ENCODE data around the gene TLR7.
A peak's percentile ranks its signal among the peaks of the same experiment; 100 is the strongest.

TLR7 gene

GRCh38 chrX:12917753-12918152 is 50.9 kb downstream of the TLR7 start (continued):
- no peak for TF ChIP-seq BCL6B (tag by site-specific recombination; IDR thresholded peaks at IDR 0.05)
- TF ChIP-seq ZSCAN18 (tag by site-specific recombination; IDR thresholded peaks at IDR 0.05) = no peak

GRCh38 chrX:12919051-12919450 is 52.2 kb downstream of the TLR7 start:
- Histone ChIP-seq H3K9me3 (ENCODE audit: control insufficient read depth, insufficient read depth, low read depth, low read length) (no peaks in the 10 kb centered on the region), H3K36me3 (ENCODE audit: control insufficient read depth in 2 of 2, insufficient read depth in 1 of 2, low read length in 2 of 2) (no peaks in the 10 kb centered on the region), H3K27ac (ENCODE audit: extremely low read depth, low read depth, low read length) (no peak overlapping the region), H3K4me1 (ENCODE audit: control insufficient read depth, insufficient read depth, low read length) (no peaks in the 10 kb centered on the region), H3K4me3 (ENCODE audit: low read depth, low read length) (no peak overlapping the region)
- POLR2A ChIA-PET = no interaction called here
- TF ChIP-seq ZNF274 (IDR thresholded peaks at IDR 0.05; ENCODE audit: low read length) = no peak
- TF ChIP-seq ZNF274 (tag by site-specific recombination; IDR thresholded peaks at IDR 0.05; ENCODE audit: borderline replicate concordance) = no peak
- TF ChIP-seq ZFP37 (tag by site-specific recombination; IDR thresholded peaks at IDR 0.05) = no peak
- no peak for TF ChIP-seq ZNF404 (tag by site-specific recombination; IDR thresholded peaks at IDR 0.05)
- TF ChIP-seq ZNF521 (tag by site-specific recombination; IDR thresholded peaks at IDR 0.05) = no peak
- no peak for TF ChIP-seq ZNF624 (tag by site-specific recombination; IDR thresholded peaks at IDR 0.05)
- no peak for TF ChIP-seq ZNF660 (tag by site-specific recombination; IDR thresholded peaks at IDR 0.05)
- no peak for TF ChIP-seq ZNF248 (tag by site-specific recombination; IDR thresholded peaks at IDR 0.05)
- TF ChIP-seq ZBTB1 (tag by site-specific recombination; IDR thresholded peaks at IDR 0.05) = no peak
- no peak for TF ChIP-seq ZNF37A (tag by site-specific recombination; IDR thresholded peaks at IDR 0.05)
- TF ChIP-seq ZNF549 (tag by site-specific recombination; IDR thresholded peaks at IDR 0.05) = no peak
- no peak for TF ChIP-seq ZNF677 (tag by site-specific recombination; IDR thresholded peaks at IDR 0.05)
- no peak for TF ChIP-seq ZXDB (tag by site-specific recombination; IDR thresholded peaks at IDR 0.05)
- TF ChIP-seq ZSCAN18 (tag by site-specific recombination; IDR thresholded peaks at IDR 0.05) = no peak
- CTCF ChIA-PET = interaction anchor here (0.7 kb wide), 1 partner anchor 107 kb away, joined by 4 read pairs; no protein-coding TSS in a partner anchor

- TF ChIP-seq PATZ1 (tag by site-specific recombination; IDR thresholded peaks at IDR 0.05) = no peak
- TF ChIP-seq REST (tag by site-specific recombination; IDR thresholded peaks at IDR 0.05) = peak; percentile 67
- TF ChIP-seq GLIS1 (tag by site-specific recombination; IDR thresholded peaks at IDR 0.05) = no peak
- no peak for TF ChIP-seq ZNF518A (tag by site-specific recombination; conservative IDR thresholded peaks at IDR 0.05; ENCODE audit: low read depth)
Measured at GRCh38 chrX:12919620-12920019, 52.7 kb downstream of the TLR7 start.

More at GRCh38 chrX:12919620-12920019, 52.7 kb downstream of the TLR7 start:
- ChIA-PET POLR2A (no interaction called here), CTCF (no interaction called here)
- Histone ChIP-seq H3K4me3 (ENCODE audit: low read depth, low read length) (no peak overlapping the region), H3K9me3 (ENCODE audit: control insufficient read depth, insufficient read depth, low read depth, low read length) (no peaks in the 10 kb centered on the region), H3K27ac (ENCODE audit: extremely low read depth, low read depth, low read length) (no peak overlapping the region), H3K4me1 (ENCODE audit: control insufficient read depth, insufficient read depth, low read length) (no peaks in the 10 kb centered on the region), H3K36me3 (ENCODE audit: control insufficient read depth in 2 of 2, insufficient read depth in 1 of 2, low read length in 2 of 2) (no peaks in the 10 kb centered on the region)

Data from HEK293 (cell line).